ENCODE results near the gene IQCE. TPM values are rescaled to one million over a fixed set of nuclear protein-coding genes. Genes with fewer than 3 reads are reported as not detected.

Gene IQCE
- total and polyA plus RNA-seq, 10 of the 15 experiments (the other 5 are each of a cell fraction or from before 2014, with no cell fraction given) = 0.37 to 8.1 (median 3.7) TPM

DNA sequence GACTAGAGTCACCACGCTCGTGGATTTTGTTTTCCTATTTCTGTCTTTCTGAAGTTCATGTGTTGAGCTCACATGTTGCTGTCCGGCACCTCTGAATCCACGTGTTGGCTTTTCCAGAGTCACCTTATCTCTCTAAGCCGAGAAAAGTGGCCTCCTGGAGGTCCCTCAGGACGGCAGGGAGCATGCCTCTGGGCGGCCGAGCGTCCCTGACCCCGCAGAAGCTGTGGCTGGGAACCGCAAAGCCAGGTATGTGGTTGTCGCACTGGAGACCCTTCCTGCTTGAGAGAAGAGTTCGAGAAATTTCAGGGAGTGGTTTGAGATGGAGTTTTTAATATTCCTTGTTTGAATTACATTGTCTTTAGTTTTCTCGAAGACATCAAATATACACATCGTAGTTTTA is 12.6 kb downstream of the IQCE start (continued):
- no peak for TF ChIP-seq EP300 (IDR thresholded peaks at IDR 0.05; ENCODE audit: borderline replicate concordance in 1 of 2, control insufficient read depth in 1 of 2, low read depth in 2 of 2, low read length in 2 of 2)
- TF ChIP-seq BMI1 (IDR thresholded peaks at IDR 0.05; ENCODE audit: borderline replicate concordance) = no peak
- no peak for TF ChIP-seq MEF2B (IDR thresholded peaks at IDR 0.05; ENCODE audit: partially characterized antibody, poor library complexity, severe bottlenecking)
- TF ChIP-seq SMARCA5 (IDR thresholded peaks at IDR 0.05) = no peak

DNA sequence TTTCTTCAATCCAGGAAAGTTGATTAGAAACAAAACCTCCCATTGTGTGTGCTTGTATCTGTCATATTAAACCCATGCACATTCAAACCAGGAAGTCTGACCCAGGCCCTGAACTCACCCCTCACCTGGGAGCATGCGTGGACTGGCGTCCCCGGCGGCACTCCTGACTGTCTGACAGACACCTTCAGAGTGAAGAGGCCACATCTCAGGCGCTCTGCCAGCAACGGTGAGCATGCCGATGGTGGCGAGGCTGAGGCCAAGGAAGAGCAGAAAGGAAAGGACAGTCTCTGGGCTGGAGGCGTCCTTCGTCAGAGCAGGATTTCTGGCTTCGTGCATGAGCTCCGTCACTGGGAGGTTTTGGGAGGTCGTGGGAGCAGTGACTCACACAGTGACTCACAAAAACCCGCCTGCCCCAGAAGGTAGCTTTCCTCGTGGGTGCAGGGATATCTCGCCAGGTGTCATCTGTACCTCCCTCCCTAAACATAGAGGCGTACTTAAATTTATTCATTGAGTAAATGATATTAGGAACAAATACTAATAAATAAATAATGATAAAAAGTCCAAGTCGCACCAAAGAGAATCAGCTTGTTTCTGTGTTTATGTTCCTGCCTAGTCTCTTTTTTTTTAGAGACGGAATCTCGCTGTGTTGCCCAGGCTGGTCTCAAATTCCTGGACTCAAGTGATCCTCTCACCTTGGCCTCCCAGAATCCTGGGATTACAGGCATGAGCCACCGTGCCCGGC is 13.5 kb downstream of the IQCE start:
- no peak for FAIRE-seq
- no peak overlapping the region for H3K9ac ChIP-seq (ENCODE audit: control insufficient read depth, insufficient read depth, low read length)
- H2AFZ ChIP-seq (ENCODE audit: control insufficient read depth, low read depth, low read length) = no peak overlapping the region
- POLR2A ChIA-PET = interaction anchor here (0.6 to 1.2 kb wide), 2 partner anchors 13 to 57 kb away, joined by 3 read pairs; partner anchors contain the start of gene IQCE
- peaks cover 14% of the 10 kb centered on the region for H3K4me1 ChIP-seq (ENCODE audit: control insufficient read depth, insufficient read depth, low read length)
- no peak overlapping the region for H3K4me2 ChIP-seq (ENCODE audit: control insufficient read depth, insufficient read depth)
- SMC1A ChIA-PET (ENCODE audit: uncharacterized antibody, unreplicated experiment) = interaction anchor here (0.5 kb wide), 1 partner anchor 21 kb away, joined by 3 read pairs; no protein-coding TSS in a partner anchor
- H3K27me3 ChIP-seq (replicated peaks in 1 of 2; ENCODE audit: control insufficient read depth in 2 of 2, insufficient read depth in 2 of 2, low read length in 1 of 2) = no peaks in the 10 kb centered on the region
- DNase-seq (ENCODE audit: low read depth, low spot score) = no peak
- H4K20me1 ChIP-seq (ENCODE audit: control insufficient read depth, insufficient read depth) = no peaks in the 10 kb centered on the region
- H3K4me3 ChIP-seq = no peak overlapping the region
- ATAC-seq = no peak
- intact Hi-C loops (cut with micrococcal nuclease; ENCODE audit: unreplicated experiment) = no loop called here
- peaks cover 0 to 5% of the 10 kb centered on the region in 2 experiments; a peak in 2 of 4 replicates for H3K36me3 ChIP-seq (ENCODE audit: control insufficient read depth in 2 of 2, insufficient read depth in 2 of 2, low read length in 1 of 2)
- no TSS peak for BruUV-seq (replicated peaks)
- in situ Hi-C loops (cut with MboI) = no loop called here
- H3K27ac ChIP-seq (ENCODE audit: control insufficient read depth, insufficient read depth) = no peak overlapping the region
- H3K79me2 ChIP-seq (ENCODE audit: control insufficient read depth, insufficient read depth, low read length) = no peaks in the 10 kb centered on the region
- no peaks in the 10 kb centered on the region for H3K9me3 ChIP-seq (replicated peaks; ENCODE audit: control insufficient read depth, insufficient read depth, low read length)
- CTCF ChIA-PET = no interaction called here
- 85% methylated on average over 22 of the region's 22 CpGs for WGBS (ENCODE audit: insufficient coverage, insufficient replicate concordance, low lambda C conversion rate, missing lambda C conversion rate)
- RAD21 ChIA-PET (ENCODE audit: unreplicated experiment) = no interaction called here
- no peak for TF ChIP-seq PBX3 (IDR thresholded peaks at IDR 0.05; ENCODE audit: insufficient replicate concordance, low read depth, low read length)
- TF ChIP-seq E2F4 (IDR thresholded peaks at IDR 0.05; ENCODE audit: low read depth, low read length) = no peak
- TF ChIP-seq TCF12 (IDR thresholded peaks at IDR 0.05; ENCODE audit: low read depth, low read length) = no peak
- TF ChIP-seq TAF1 (IDR thresholded peaks at IDR 0.05; ENCODE audit: borderline replicate concordance, low read depth, low read length) = no peak
- no peak for TF ChIP-seq CREM (IDR thresholded peaks at IDR 0.05; ENCODE audit: low read depth)
- no peak for TF ChIP-seq IKZF2 (IDR thresholded peaks at IDR 0.05)
- no peak for TF ChIP-seq RUNX3 (IDR thresholded peaks at IDR 0.05; ENCODE audit: low read length)
- TF ChIP-seq ZNF207 (IDR thresholded peaks at IDR 0.05; ENCODE audit: borderline replicate concordance) = no peak
- no peak for TF ChIP-seq MEF2B (IDR thresholded peaks at IDR 0.05; ENCODE audit: partially characterized antibody, poor library complexity, severe bottlenecking)
- TF ChIP-seq, protein P1, sequence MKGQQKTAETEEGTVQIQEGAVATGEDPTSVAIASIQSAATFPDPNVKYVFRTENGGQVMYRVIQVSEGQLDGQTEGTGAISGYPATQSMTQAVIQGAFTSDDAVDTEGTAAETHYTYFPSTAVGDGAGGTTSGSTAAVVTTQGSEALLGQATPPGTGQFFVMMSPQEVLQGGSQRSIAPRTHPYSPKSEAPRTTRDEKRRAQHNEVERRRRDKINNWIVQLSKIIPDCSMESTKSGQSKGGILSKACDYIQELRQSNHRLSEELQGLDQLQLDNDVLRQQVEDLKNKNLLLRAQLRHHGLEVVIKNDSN (IDR thresholded peaks at IDR 0.05; ENCODE audit: borderline replicate concordance, extremely low read length, insufficient read depth, low read depth, low read length) = no peak
- no peak for TF ChIP-seq SMARCA5 (IDR thresholded peaks at IDR 0.05)
- TF ChIP-seq STAT3 (IDR thresholded peaks at IDR 0.05; ENCODE audit: low read depth, low read length) = no peak
- TF ChIP-seq DPF2 (IDR thresholded peaks at IDR 0.05) = no peak
- TF ChIP-seq ZSCAN29 (IDR thresholded peaks at IDR 0.05) = no peak
